ENCODE results near the gene GEN1. TPM values are rescaled to one million over a fixed set of nuclear protein-coding genes. Genes with fewer than 3 reads are reported as not detected.

GEN1 gene
- total RNA-seq, 1 experiment from 2014 or later, result 31.2 TPM

GRCh38 chr2:17795309-17795708 is 41.4 kb downstream of the GEN1 start:
- no peak for DNase-seq (ENCODE audit: low spot score)

- DNase-seq (ENCODE audit: low spot score), result no peak
Measured at GRCh38 chr2:17798338-17798737, 44.4 kb downstream of the GEN1 start.

- no peak for DNase-seq (ENCODE audit: low spot score)
Measured at GRCh38 chr2:17799301-17800120, 45.6 kb downstream of the GEN1 start.

- DNase-seq (ENCODE audit: low spot score), result no peak
Measured at GRCh38 chr2:17800219-17800618, 46.3 kb downstream of the GEN1 start.

- no peak for DNase-seq (ENCODE audit: low spot score)
Measured at GRCh38 chr2:17800693-17801458, 46.9 kb downstream of the GEN1 start.

- no peak for DNase-seq (ENCODE audit: low spot score)
Measured at GRCh38 chr2:17803497-17803896, 49.6 kb downstream of the GEN1 start.

- DNase-seq (ENCODE audit: low spot score), result no peak
Measured at GRCh38 chr2:17804358-17804757, 50.4 kb downstream of the GEN1 start.

- DNase-seq (ENCODE audit: low spot score), result no peak
Measured at GRCh38 chr2:17805166-17805565, 51.2 kb downstream of the GEN1 start.

GRCh38 chr2:17805717-17806363 is 51.9 kb downstream of the GEN1 start:
- DNase-seq (ENCODE audit: low spot score), result no peak

- DNase-seq (ENCODE audit: low spot score), result peak; percentile 16
Measured at GRCh38 chr2:17813010-17813741, 59.2 kb downstream of the GEN1 start.

GRCh38 chr2:17813742-17814473 is 60.0 kb downstream of the GEN1 start:
- no peak for DNase-seq (ENCODE audit: low spot score)

GRCh38 chr2:17814601-17815000 is 60.7 kb downstream of the GEN1 start:
- no peak for DNase-seq (ENCODE audit: low spot score)

- no peak for DNase-seq (ENCODE audit: low spot score)
Measured at GRCh38 chr2:17815468-17816184, 61.7 kb downstream of the GEN1 start.

GRCh38 chr2:17816396-17817245 is 62.7 kb downstream of the GEN1 start, which contains the start of gene MSGN1:
Gene MSGN1 (plus strand): TSS chr2:17816460. CDS start chr2:17816519, 59 bp downstream.
- no peak for DNase-seq (ENCODE audit: low spot score)

GRCh38 chr2:17818235-17818815 is 64.4 kb downstream of the GEN1 start:
- DNase-seq (ENCODE audit: low spot score), result no peak

- DNase-seq (ENCODE audit: low spot score), result no peak
Measured at GRCh38 chr2:17821080-17821479, 67.1 kb downstream of the GEN1 start.

GRCh38 chr2:17821535-17822444 is 67.9 kb downstream of the GEN1 start:
- DNase-seq (ENCODE audit: low spot score), result no peak
